Thoracic aorta (tissue), 2 donors: ENCODE results near the gene TSPAN17. TPM values are rescaled to one million over a fixed set of nuclear protein-coding genes. Genes with fewer than 3 reads are reported as not detected.

Source experiments
- ATAC-seq: fragments of 150-250 bp; one replicate; pipeline ENCODE4 v1.8.0; 2017; ENCODE audit warnings: low read depth; ENCODE audit not compliant: insufficient number of reproducible peaks, low FRiP score
- DNase-seq: peaks from one replicate; pipeline ENCODE4 v3.0.0-alpha.2; 2020; ENCODE audit warnings: low spot score
- H3K27ac ChIP-seq, 2 donors: fragments of 200-600 bp; sonication (generic); 1 replicate in 1 of 2; 2 replicates in 1 of 2; pipeline ENCODE4 v1.5.1; 2016; ENCODE audit warnings: mild to moderate bottlenecking in 2 of 2, moderate library complexity in 2 of 2
- H3K27me3 ChIP-seq: fragments of 200-600 bp; sonication (generic); replicated peaks from 2 replicates; pipeline ENCODE4 v1.6.0; 2016; ENCODE audit warnings: mild to moderate bottlenecking; ENCODE audit not compliant: insufficient read depth
- H3K36me3 ChIP-seq: fragments of 200-600 bp; sonication (generic); one replicate; pipeline ENCODE4 v1.5.1; 2016
- H3K4me1 ChIP-seq, 2 donors: fragments of 200-600 bp; sonication (generic); 1 replicate in 1 of 2; 2 replicates in 1 of 2; pipeline versions ENCODE4 v1.5.1 to v1.6.0; 2016; ENCODE audit warnings: low read depth in 2 of 2, mild to moderate bottlenecking in 1 of 2; ENCODE audit not compliant: control insufficient read depth in 1 of 2
- H3K4me3 ChIP-seq: fragments of 200-600 bp; sonication (generic); 2 replicates; pipeline ENCODE4 v1.5.1; 2016; ENCODE audit warnings: mild to moderate bottlenecking
- H3K9me3 ChIP-seq: fragments of 200-600 bp; sonication (generic); 2 replicates; pipeline ENCODE4 v1.5.1; 2016
- CTCF ChIP-seq: fragments of 200-600 bp; sonication (generic); IDR thresholded peaks from one replicate; pipeline ENCODE4 v1.5.1; 2019; ENCODE audit warnings: antibody characterized with exemption
- total RNA-seq, 2 donors: library from RNA; depleted of rRNA; stranded (reverse); fragments of >200 nt; gene quantifications; one replicate each; pipeline versions ENCODE4 v1.1.0 to v1.2.3, GENCODE V29; 2016

The TSPAN17 gene
- total RNA-seq, 2 donors from 2014 or later, result 20.6 to 25.0 TPM

- Histone ChIP-seq H3K4me1 (no peaks in the 10 kb centered on the region), H3K27ac (no peak overlapping the region), H3K27me3 (no peaks in the 10 kb centered on the region), H3K4me3 (no peak overlapping the region), H3K36me3 (no peaks in the 10 kb centered on the region), H3K9me3 (no peaks in the 10 kb centered on the region)
- no peak for TF ChIP-seq CTCF
- no peak for ATAC-seq
- no peak for DNase-seq
These were observed 40.4 kb upstream of the TSPAN17 start for GRCh38 chr5:176606875-176607274.

GRCh38 chr5:176608142-176608705 is 39.1 kb upstream of the TSPAN17 start:
- no peak overlapping the region for H3K4me3 ChIP-seq
- no peak overlapping the region for H3K27ac ChIP-seq
- H3K36me3 ChIP-seq, result no peaks in the 10 kb centered on the region
- no peak for TF ChIP-seq CTCF
- DNase-seq, result no peak
- H3K4me1 ChIP-seq, result no peaks in the 10 kb centered on the region
- H3K9me3 ChIP-seq, result no peaks in the 10 kb centered on the region
- no peak for ATAC-seq
- no peaks in the 10 kb centered on the region for H3K27me3 ChIP-seq

- Histone ChIP-seq H3K4me1 (no peaks in the 10 kb centered on the region), H3K27me3 (no peaks in the 10 kb centered on the region), H3K36me3 (no peaks in the 10 kb centered on the region), H3K9me3 (no peaks in the 10 kb centered on the region), H3K4me3 (peak overlapping the region; percentile 73), H3K27ac (no peak overlapping the region)
- ATAC-seq, result no peak
- DNase-seq, result no peak
- no peak for TF ChIP-seq CTCF
These were observed 38.2 kb upstream of the TSPAN17 start for GRCh38 chr5:176608937-176609723.

- no peak for DNase-seq
These were observed 37.4 kb upstream of the TSPAN17 start, which contains the start of gene GPRIN1 for GRCh38 chr5:176609724-176610434. GPRIN1 (minus strand) TSS chr5:176610156; CDS start chr5:176599834, 10,322 bp downstream.

More at GRCh38 chr5:176609724-176610434, 37.4 kb upstream of the TSPAN17 start, which contains the start of gene GPRIN1:
- no peak for ATAC-seq
- no peak within 1 kb of the TSS for H3K27ac ChIP-seq
- TF ChIP-seq CTCF, result no peak
- peak within 1 kb of the TSS; percentile 73 for H3K4me3 ChIP-seq
- H3K36me3 ChIP-seq, result no peaks in the 10 kb centered on the region
- no peaks in the 10 kb centered on the region for H3K27me3 ChIP-seq
- no peaks in the 10 kb centered on the region for H3K4me1 ChIP-seq
- no peaks in the 10 kb centered on the region for H3K9me3 ChIP-seq
